H9 (cell line): ENCODE measurements around the gene CAB39L. TPM values are rescaled to one million over a fixed set of nuclear protein-coding genes. Genes with fewer than 3 reads are reported as not detected.

ENCODE experiments used
- DNase-seq: peaks from one replicate; pipeline ENCODE4 v3.0.0-alpha.2; 2017
- H2AFZ ChIP-seq: one replicate; pipeline ENCODE4 v1.6.1; 2013; ENCODE audit warnings: mild to moderate bottlenecking, low read length, control low read depth, moderate library complexity
- H2AK5ac ChIP-seq: 2 replicates; pipeline ENCODE4 v1.6.1; 2013; ENCODE audit warnings: low read length, control low read depth, mixed read lengths; ENCODE audit not compliant: insufficient read length
- H2BK120ac ChIP-seq: one replicate; pipeline ENCODE4 v1.6.1; 2013; ENCODE audit warnings: low read depth, mild to moderate bottlenecking, low read length, control low read depth, inconsistent platforms; ENCODE audit not compliant: poor library complexity, severe bottlenecking
- H2BK12ac ChIP-seq: 2 replicates; pipeline ENCODE4 v1.6.1; 2013; ENCODE audit warnings: low read length, control low read depth, mixed read lengths, low read depth; ENCODE audit not compliant: insufficient read length
- H2BK15ac ChIP-seq: 2 replicates; pipeline ENCODE4 v1.6.1; 2013; ENCODE audit warnings: low read depth, low read length, control low read depth
- H2BK20ac ChIP-seq: one replicate; pipeline ENCODE4 v1.6.1; 2013; ENCODE audit warnings: low read depth, mild to moderate bottlenecking, low read length, control low read depth, inconsistent platforms; ENCODE audit not compliant: poor library complexity, severe bottlenecking
- H2BK5ac ChIP-seq: 2 replicates; pipeline ENCODE4 v1.6.1; 2013; ENCODE audit warnings: low read length, control low read depth, mixed read lengths; ENCODE audit not compliant: insufficient read length
- H3K14ac ChIP-seq: 2 replicates; pipeline ENCODE4 v1.6.1; 2013; ENCODE audit warnings: low read length, control low read depth; ENCODE audit not compliant: insufficient read depth
- H3K18ac ChIP-seq: 2 replicates; pipeline ENCODE4 v1.6.1; 2013; ENCODE audit warnings: low read depth, mild to moderate bottlenecking, mixed read lengths, low read length, control low read depth; ENCODE audit not compliant: insufficient read length
- H3K23ac ChIP-seq: 2 replicates; pipeline ENCODE4 v1.6.1; 2013; ENCODE audit warnings: low read length, control low read depth, mixed read lengths, low read depth; ENCODE audit not compliant: insufficient read length
- H3K23me2 ChIP-seq: 2 replicates; pipeline ENCODE4 v1.6.1; 2013; ENCODE audit warnings: low read depth, mild to moderate bottlenecking, mixed read lengths, low read length, control low read depth; ENCODE audit not compliant: insufficient read length, poor library complexity, severe bottlenecking
- H3K27ac ChIP-seq: 2 replicates; pipeline ENCODE4 v1.5.1; 2013; ENCODE audit warnings: low read length, control low read depth, mixed read lengths, low read depth; ENCODE audit not compliant: insufficient read length
- H3K27me3 ChIP-seq: 2 replicates; pipeline ENCODE4 v1.6.1; 2013; ENCODE audit warnings: low read length, control low read depth, inconsistent platforms; ENCODE audit not compliant: insufficient read depth
- H3K4ac ChIP-seq: 2 replicates; pipeline ENCODE4 v1.6.1; 2013; ENCODE audit warnings: low read depth, mild to moderate bottlenecking, control low read depth, inconsistent platforms, low read length, moderate library complexity
- H3K4me1 ChIP-seq: 2 replicates; pipeline ENCODE4 v1.6.1; 2013; ENCODE audit warnings: low read length, control low read depth, inconsistent platforms; ENCODE audit not compliant: insufficient read depth
- H3K4me2 ChIP-seq: 2 replicates; pipeline ENCODE4 v1.6.1; 2013; ENCODE audit warnings: low read length, control low read depth, mixed read lengths; ENCODE audit not compliant: insufficient read length, insufficient read depth
- H3K56ac ChIP-seq: 2 replicates; pipeline ENCODE4 v1.6.1; 2013; ENCODE audit warnings: low read depth, mild to moderate bottlenecking, mixed read lengths, low read length, control low read depth; ENCODE audit not compliant: insufficient read length
- H3K79me1 ChIP-seq: 2 replicates; pipeline ENCODE4 v1.6.1; 2013; ENCODE audit warnings: low read depth, mild to moderate bottlenecking, moderate library complexity, low read length, control low read depth, inconsistent platforms; ENCODE audit not compliant: insufficient read depth, poor library complexity, severe bottlenecking
- H3K79me2 ChIP-seq: 2 replicates; pipeline ENCODE4 v1.6.1; 2013; ENCODE audit warnings: low read length, control low read depth, inconsistent platforms; ENCODE audit not compliant: insufficient read depth
- H3K9ac ChIP-seq: 2 replicates; pipeline ENCODE4 v1.6.1; 2013; ENCODE audit warnings: low read length, control low read depth, mixed read lengths; ENCODE audit not compliant: insufficient read length; ENCODE audit errors: extremely low read depth
- H3K9me3 ChIP-seq: one replicate; pipeline ENCODE4 v1.6.1; 2013; ENCODE audit warnings: low read depth, low read length, inconsistent platforms; ENCODE audit not compliant: control insufficient read depth
- H3T11ph ChIP-seq: one replicate; pipeline ENCODE4 v1.6.1; 2013; ENCODE audit warnings: mild to moderate bottlenecking, low read length, control low read depth, inconsistent platforms
- H4K20me1 ChIP-seq: one replicate; pipeline ENCODE4 v1.6.1; 2013; ENCODE audit not compliant: control insufficient read depth, insufficient read length, insufficient read depth
- H4K5ac ChIP-seq: 2 replicates; pipeline ENCODE4 v1.6.1; 2013; ENCODE audit warnings: low read depth, mild to moderate bottlenecking, mixed read lengths, low read length, control low read depth; ENCODE audit not compliant: insufficient read length
- H4K8ac ChIP-seq: replicated peaks from 2 replicates; pipeline ENCODE4 v1.6.1; 2013; ENCODE audit warnings: low read length, control low read depth, mixed read lengths, low read depth; ENCODE audit not compliant: insufficient read length
- H4K91ac ChIP-seq: 2 replicates; pipeline ENCODE4 v1.6.1; 2013; ENCODE audit warnings: low read depth, mild to moderate bottlenecking, moderate library complexity, mixed read lengths, low read length, control low read depth; ENCODE audit not compliant: insufficient read length
- H3K27ac Mint-ChIP-seq, 3 experiments: 2 replicates in 2 of 3; 3 replicates in 1 of 3; pipeline ENCODE4 v1.8.0; 2020 to 2021; ENCODE audit warnings: mixed read lengths in 3 of 3, mild to moderate bottlenecking in 1 of 3, moderate library complexity in 1 of 3
- H3K27me3 Mint-ChIP-seq: 2 replicates; pipeline ENCODE4 v1.8.0; 2021; ENCODE audit warnings: low read depth, mild to moderate bottlenecking, moderate library complexity, mixed read lengths
- H3K36me3 Mint-ChIP-seq, 3 experiments: 2 replicates in 2 of 3; 3 replicates in 1 of 3; pipeline ENCODE4 v1.8.0; 2020 to 2021; ENCODE audit warnings: low read depth in 3 of 3, mixed read lengths in 3 of 3; ENCODE audit not compliant: insufficient read depth in 1 of 3
- H3K4me1 Mint-ChIP-seq, 2 experiments: 2 replicates each; pipeline ENCODE4 v1.8.0; 2020; ENCODE audit warnings: mixed read lengths in 2 of 2
- H3K4me3 Mint-ChIP-seq, 2 experiments: 2 replicates in 1 of 2; 3 replicates in 1 of 2; pipeline ENCODE4 v1.8.0; 2020 to 2021; ENCODE audit warnings: mild to moderate bottlenecking in 2 of 2, mixed read lengths in 2 of 2, moderate library complexity in 1 of 2
- H3K9me3 Mint-ChIP-seq, 2 experiments: 2 replicates in 1 of 2; 3 replicates in 1 of 2; pipeline ENCODE4 v1.8.0; 2020; ENCODE audit warnings: mild to moderate bottlenecking in 2 of 2, mixed read lengths in 2 of 2, moderate library complexity in 1 of 2
- CTCF ChIP-seq: fragments of 200-600 bp; sonication (generic); conservative IDR thresholded peaks from 3 replicates; pipeline ENCODE4 v1.8.0; 2021; ENCODE audit warnings: antibody characterized with exemption, mild to moderate bottlenecking
- WGBS: extraction: QIAGEN DNeasy Blood & Tissue Kit; methylation state at CpG from one replicate; pipeline ENCODE4 v1.1.7; 2013; ENCODE audit warnings: missing lambda C conversion rate, low lambda C conversion rate, mixed read lengths; ENCODE audit not compliant: insufficient read length; ENCODE audit errors: extremely low coverage; 5-methylcytosine and 5-hydroxymethylcytosine counted together
- total RNA-seq: library from RNA; stranded (reverse); gene quantifications from 2 replicates; pipeline ENCODE4 v1.2.1, GENCODE V29; 2021

The CAB39L gene
- total RNA-seq, 1 experiment from 2014 or later: 6.0 TPM

- Histone ChIP-seq H2AK5ac (no peak overlapping the region), H3K79me1 (no peaks in the 10 kb centered on the region), H3K79me2 (no peaks in the 10 kb centered on the region), H2AFZ (no peak overlapping the region), H4K5ac (no peak overlapping the region), H3K23me2 (no peaks in the 10 kb centered on the region), H3K18ac (no peak overlapping the region), H2BK5ac (no peak overlapping the region), H3K27ac (no peak overlapping the region), H4K20me1 (no peaks in the 10 kb centered on the region), H2BK20ac (no peak overlapping the region), H3K14ac (no peak overlapping the region), H4K91ac (no peak overlapping the region), H3K23ac (no peak overlapping the region), H3K56ac (no peak overlapping the region), H3K4me2 (no peak overlapping the region), H3T11ph (no peak overlapping the region), H3K9ac (no peak overlapping the region), H4K8ac (no peak overlapping the region), H3K27me3 (no peaks in the 10 kb centered on the region), H3K9me3 (no peaks in the 10 kb centered on the region), H2BK15ac (no peak overlapping the region), H2BK12ac (no peak overlapping the region), H3K4ac (no peak overlapping the region), H3K4me1 (no peaks in the 10 kb centered on the region), H2BK120ac (no peak overlapping the region)
- Mint-ChIP-seq H3K36me3 (no peaks in the 10 kb centered on the region), H3K4me3 (no peak overlapping the region), H3K4me1 (peaks cover 7 to 9% of the 10 kb centered on the region in 2 experiments; a peak in 3 of 4 replicates), H3K9me3 (no peaks in the 10 kb centered on the region), H3K27me3 (no peaks in the 10 kb centered on the region), H3K27ac (no peak overlapping the region; a peak in 1 of 7 replicates)
- DNase-seq: no peak
- no peak for TF ChIP-seq CTCF
- WGBS: no CpG with 5 or more reads among the region's 7 CpGs
Observed at GRCh38 chr13:49437705-49438104, 6.2 kb downstream of the CAB39L start.
